Stomach smooth muscle (tissue), 2 donors: ENCODE measurements around the gene GALR2.

Experiments
- H3K27ac ChIP-seq: one replicate; pipeline ENCODE4 v1.7.0; 2013; ENCODE audit warnings: mild to moderate bottlenecking, low read length, inconsistent platforms
- H3K27me3 ChIP-seq, 2 donors: one replicate each; pipeline ENCODE4 v1.7.0; 2013; ENCODE audit warnings: low read length in 2 of 2; ENCODE audit not compliant: insufficient read depth in 2 of 2, control insufficient read depth in 1 of 2
- H3K36me3 ChIP-seq, 2 donors: one replicate each; pipeline ENCODE4 v1.7.0; 2013; ENCODE audit warnings: low read length in 2 of 2; ENCODE audit not compliant: control insufficient read depth in 2 of 2, insufficient read depth in 2 of 2
- H3K4me1 ChIP-seq: one replicate; pipeline ENCODE4 v1.7.0; 2013; ENCODE audit warnings: low read length; ENCODE audit not compliant: control insufficient read depth, insufficient read depth
- H3K4me3 ChIP-seq, 2 donors: one replicate each; pipeline ENCODE4 v1.7.0; 2013; ENCODE audit warnings: low read length in 2 of 2
- H3K9ac ChIP-seq, 2 donors: one replicate each; pipeline ENCODE4 v1.7.0; 2013; ENCODE audit warnings: low read length in 2 of 2, mild to moderate bottlenecking in 1 of 2
- H3K9me3 ChIP-seq, 2 donors: one replicate each; pipeline ENCODE4 v1.7.0; 2013; ENCODE audit warnings: low read length in 2 of 2; ENCODE audit not compliant: control insufficient read depth in 2 of 2
- donor health status: healthy.
- donor health status: Pancreatic carcinoma.

Gene GALR2

DNA sequence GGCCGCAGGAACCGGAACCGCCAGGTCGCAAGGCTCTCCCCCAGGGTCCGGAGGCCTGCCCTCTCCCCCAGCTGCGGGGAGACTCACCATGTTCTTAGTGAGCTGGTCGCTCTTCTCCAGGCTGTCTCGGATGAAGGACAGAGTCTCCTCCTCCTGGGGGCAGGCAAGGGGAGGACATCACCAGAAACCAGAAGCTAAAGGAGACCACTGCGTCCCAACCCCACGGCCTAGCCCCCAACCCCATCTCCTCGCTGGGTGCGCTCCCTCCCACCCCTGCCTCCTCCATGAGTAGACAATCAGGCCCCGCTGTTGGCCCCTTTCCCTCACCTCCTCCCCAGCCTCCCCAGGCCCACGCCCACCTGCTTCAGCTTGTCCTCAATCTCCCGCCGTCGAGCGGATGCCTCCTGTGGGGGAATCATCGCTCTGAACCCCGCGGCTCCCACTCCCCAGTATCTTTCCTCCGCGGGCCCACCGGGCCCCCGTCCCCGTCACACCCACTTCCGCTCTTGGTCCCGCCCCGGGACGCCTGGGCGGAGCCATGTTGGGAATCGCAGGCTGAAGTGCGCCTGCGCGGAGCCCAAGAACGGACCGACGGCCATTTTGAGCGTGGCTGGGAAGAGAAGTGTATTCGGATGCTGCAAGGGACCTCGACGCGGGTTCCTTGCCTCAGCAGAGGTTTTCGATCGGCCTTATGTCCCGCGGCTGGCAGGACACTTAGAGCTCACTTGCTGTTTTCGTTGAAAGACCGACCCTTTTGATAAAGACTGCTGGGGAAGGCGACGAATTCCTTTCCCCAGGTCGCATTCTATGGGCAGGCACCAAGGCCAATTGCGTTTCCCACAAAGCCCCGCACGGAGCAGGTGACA lies 28.9 kb downstream of the GALR2 start, which contains the start of gene EXOC7:
Gene EXOC7, minus strand, starts transcription at position 514 of the 866 bp plus-strand sequence. Its CDS starts 95 bp downstream, at position 419.
- Histone ChIP-seq H3K36me3 (peaks cover 13 to 16% of the 10 kb centered on the region in 2 donors), H3K4me3 (peak within 1 kb of the TSS; percentile 76 to 94), H3K4me1 (peaks cover 22% of the 10 kb centered on the region), H3K9me3 (no peaks in the 10 kb centered on the region), H3K27ac (peak within 1 kb of the TSS; percentile 76), H3K27me3 (no peaks in the 10 kb centered on the region), H3K9ac (peak within 1 kb of the TSS; percentile 66 to 86)

DNA sequence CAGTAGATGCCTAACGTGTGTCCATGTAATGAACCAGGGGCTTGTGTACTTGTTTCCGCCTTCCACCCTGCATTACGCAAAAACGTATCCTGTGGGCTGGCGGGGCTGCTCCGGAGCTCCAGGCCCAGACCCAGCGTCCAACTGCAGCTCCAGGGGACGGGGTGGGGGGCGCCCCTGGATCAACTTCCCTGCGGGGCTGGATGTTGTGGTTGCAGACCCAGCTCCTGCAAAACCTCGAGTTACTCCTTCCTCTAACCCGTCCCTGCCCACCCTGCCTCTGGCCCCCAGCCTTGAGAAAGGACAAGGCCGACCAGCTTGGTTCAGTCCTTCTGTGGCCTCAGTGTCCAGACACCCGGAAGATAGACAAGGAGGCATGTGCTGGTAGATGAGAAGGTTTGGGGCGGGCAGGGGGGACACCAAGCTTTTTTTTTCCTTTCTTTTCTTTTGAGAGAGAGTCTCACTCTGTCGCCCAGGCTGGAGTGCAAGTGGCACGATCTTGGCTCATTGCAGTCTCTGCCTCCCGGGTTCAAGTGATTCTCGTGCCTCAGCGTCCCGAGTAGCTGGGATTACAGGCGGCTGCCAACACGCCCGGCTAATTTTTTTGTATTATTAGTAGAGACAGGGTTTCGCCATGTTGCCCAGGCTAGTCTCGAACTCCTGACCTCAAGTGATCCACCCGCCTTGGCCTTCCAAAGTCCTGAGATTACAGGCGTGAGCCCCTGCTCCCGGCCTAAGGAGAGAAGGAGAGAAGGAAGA lies 29.7 kb downstream of the GALR2 start:
- Histone ChIP-seq H3K36me3 (peaks cover 13 to 16% of the 10 kb centered on the region in 2 donors), H3K9ac (peak overlapping the region; percentile 66 to 86), H3K4me1 (peaks cover 22% of the 10 kb centered on the region), H3K27ac (peak overlapping the region; percentile 76), H3K9me3 (no peaks in the 10 kb centered on the region), H3K27me3 (no peaks in the 10 kb centered on the region), H3K4me3 (peak overlapping the region; percentile 76 to 94)

DNA sequence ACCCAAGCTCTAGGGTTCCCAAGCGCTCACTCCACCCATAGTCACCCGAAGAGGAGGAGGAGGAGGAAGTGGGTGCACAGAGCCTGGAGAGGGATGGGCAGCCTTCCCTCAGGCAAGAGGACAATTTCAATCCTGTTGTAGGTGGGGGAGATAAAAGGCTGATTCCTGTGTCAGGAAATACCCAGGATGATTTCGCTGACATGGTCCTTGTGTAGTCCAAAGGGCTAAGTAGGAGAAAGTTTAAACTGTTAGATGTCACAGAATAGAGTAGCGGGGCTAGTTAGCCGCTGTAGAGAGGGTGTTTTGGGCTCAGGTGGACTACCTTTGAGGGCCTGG lies 30.3 kb downstream of the GALR2 start:
- Histone ChIP-seq H3K27me3 (no peaks in the 10 kb centered on the region), H3K9me3 (no peaks in the 10 kb centered on the region), H3K4me3 (no peak overlapping the region), H3K9ac (no peak overlapping the region), H3K36me3 (peaks cover 8 to 12% of the 10 kb centered on the region in 2 donors), H3K27ac (no peak overlapping the region), H3K4me1 (peaks cover 22% of the 10 kb centered on the region)

DNA sequence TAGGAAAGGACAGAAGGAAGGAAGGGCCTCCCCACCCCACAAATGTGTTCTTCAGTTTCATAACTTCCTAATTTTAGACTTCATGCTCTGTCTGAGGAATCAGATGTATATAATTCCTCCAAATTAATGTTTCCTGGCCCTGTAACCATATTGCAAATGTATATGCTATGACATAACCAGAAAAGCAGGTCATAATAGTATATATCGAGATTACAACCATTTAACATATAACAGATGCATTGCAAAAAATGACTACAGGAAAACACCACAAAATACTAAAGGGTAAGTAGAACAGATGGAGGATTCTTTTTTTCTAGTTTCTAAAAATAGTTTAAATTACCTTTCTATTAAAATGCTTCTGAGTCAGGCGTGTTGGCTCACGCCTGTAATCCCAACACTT lies 32.1 kb downstream of the GALR2 start:
- Histone ChIP-seq H3K4me3 (no peak overlapping the region), H3K4me1 (peaks cover 19% of the 10 kb centered on the region), H3K27ac (no peak overlapping the region), H3K36me3 (peaks cover 0 to 4% of the 10 kb centered on the region in 2 donors), H3K9me3 (no peaks in the 10 kb centered on the region), H3K27me3 (no peaks in the 10 kb centered on the region), H3K9ac (no peak overlapping the region)

DNA sequence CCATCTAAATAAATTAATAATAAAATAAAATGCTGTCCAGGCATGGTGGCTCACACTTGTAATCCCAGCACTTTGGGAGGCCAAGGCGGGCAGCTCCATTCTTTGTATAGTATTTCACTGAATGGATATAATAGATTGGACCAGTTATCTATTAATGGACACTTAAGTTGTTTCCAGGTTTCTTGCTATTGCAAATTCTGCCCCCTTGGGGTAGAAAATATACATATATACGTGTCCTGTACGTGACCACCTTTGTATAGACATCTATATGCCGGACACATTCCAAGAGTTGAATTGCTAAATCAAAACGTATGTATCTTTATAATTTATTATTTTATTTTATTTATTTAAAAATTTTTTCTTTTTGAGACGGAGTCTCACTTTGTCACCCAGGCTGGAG lies 32.9 kb downstream of the GALR2 start:
- Histone ChIP-seq H3K4me1 (peaks cover 12% of the 10 kb centered on the region), H3K27ac (no peak overlapping the region), H3K9ac (no peak overlapping the region), H3K36me3 (no peaks in the 10 kb centered on the region), H3K27me3 (no peaks in the 10 kb centered on the region), H3K4me3 (no peak overlapping the region), H3K9me3 (no peaks in the 10 kb centered on the region)

DNA sequence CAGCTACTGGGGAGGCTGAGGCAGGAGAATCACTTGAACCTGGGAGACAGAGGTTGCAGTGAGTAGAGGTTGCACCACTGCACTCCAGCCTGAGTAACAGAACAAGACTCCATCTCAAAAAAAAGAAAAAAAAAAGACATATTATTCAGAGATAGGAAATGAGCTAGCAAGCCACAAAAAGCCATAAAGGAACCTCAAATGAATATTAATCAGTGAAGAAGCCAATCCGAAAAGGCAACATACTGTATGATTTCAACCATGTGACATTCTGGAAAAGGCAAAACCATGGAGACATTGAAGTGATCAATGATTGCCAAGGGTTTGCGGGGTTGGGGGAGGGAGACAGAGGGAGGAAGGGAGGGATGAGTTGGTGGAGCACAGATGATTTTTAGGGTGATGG lies 37.4 kb downstream of the GALR2 start:
- Histone ChIP-seq H3K36me3 (no peaks in the 10 kb centered on the region), H3K9me3 (no peaks in the 10 kb centered on the region), H3K4me3 (no peak overlapping the region), H3K27me3 (no peaks in the 10 kb centered on the region), H3K27ac (no peak overlapping the region), H3K4me1 (no peaks in the 10 kb centered on the region), H3K9ac (no peak overlapping the region)

DNA sequence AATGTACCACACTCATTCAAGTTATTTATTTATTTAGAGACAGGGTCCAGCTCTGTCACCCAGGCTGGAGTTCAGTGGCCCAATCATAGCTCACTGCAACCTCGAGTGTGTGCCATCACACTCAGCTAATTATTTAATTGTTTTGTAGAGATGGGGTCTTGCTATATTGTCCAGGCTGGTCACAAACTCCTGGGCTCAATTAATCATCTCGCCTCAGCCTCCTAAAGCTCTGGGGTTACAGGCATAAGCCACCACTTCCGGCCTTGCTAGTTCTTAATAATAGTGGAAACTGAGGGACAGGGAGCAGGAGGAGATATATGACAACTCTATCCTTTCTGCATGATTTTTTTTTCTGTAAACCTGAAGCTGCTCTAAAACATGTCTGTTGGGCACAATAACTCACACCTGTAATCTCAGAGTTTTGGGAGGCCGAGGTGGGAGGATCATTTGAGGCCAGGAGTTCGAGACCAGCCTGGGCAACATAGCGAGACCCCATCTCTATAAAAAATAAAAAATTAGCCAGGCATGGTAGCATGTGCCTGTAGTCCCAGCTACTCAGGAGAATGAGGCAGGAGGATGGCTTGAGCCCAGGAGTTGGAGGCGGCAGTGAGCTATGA lies 40.7 kb downstream of the GALR2 start:
- Histone ChIP-seq H3K9ac (no peak overlapping the region), H3K27ac (no peak overlapping the region), H3K4me1 (no peaks in the 10 kb centered on the region), H3K4me3 (no peak overlapping the region), H3K36me3 (no peaks in the 10 kb centered on the region), H3K27me3 (no peaks in the 10 kb centered on the region), H3K9me3 (no peaks in the 10 kb centered on the region)

DNA sequence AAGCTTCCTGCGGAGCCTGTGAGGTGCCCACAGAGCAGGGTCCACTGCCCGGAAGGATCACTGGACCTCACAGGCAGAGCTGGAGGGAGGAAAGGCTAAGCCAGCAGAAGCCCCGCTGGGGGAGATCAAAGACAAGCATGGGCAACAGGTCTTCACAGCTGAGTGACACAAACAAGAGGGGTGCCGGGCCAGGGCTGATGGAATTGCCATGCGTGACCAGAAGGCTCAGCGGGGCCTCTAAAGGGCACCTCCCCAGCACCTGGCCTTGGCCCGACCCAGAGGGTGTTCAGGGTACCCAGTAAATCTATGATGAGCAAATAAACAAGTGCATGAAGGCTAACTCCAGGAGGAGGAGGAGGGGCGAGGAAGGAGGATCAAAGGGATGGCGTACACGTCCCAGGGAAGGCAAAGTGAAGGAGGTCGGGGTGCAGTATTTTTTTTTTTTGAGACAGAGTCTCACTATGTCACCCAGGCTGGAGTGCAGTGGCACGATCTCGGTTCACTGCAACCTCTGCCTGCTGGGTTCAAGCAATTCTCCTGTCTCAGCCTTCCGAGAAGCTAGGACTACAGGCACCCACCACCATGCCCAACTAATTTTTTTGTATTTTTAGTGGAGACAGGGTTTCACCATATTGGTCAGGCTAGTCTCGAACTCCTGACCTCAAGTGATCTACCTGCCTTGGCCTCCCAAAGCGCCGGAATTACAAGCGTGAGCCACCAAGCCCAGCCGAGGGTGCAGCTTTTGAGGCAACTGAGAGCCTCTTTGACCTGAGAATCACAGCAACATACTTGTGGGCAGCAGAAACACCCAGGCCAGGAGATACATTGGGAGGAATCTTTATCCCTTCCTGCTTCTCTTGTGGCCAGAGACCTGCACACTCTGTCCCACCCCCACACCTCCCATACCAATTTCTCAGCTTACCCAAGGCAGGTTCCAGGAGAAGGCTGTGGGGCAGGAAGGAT lies 45.1 kb downstream of the GALR2 start:
- H3K27me3 ChIP-seq: no peaks in the 10 kb centered on the region
- H3K9ac ChIP-seq: no peak overlapping the region
- no peak overlapping the region for H3K27ac ChIP-seq
- no peaks in the 10 kb centered on the region for H3K9me3 ChIP-seq
- H3K4me3 ChIP-seq: no peak overlapping the region
- H3K4me1 ChIP-seq: peaks cover 9% of the 10 kb centered on the region
- no peaks in the 10 kb centered on the region for H3K36me3 ChIP-seq

DNA sequence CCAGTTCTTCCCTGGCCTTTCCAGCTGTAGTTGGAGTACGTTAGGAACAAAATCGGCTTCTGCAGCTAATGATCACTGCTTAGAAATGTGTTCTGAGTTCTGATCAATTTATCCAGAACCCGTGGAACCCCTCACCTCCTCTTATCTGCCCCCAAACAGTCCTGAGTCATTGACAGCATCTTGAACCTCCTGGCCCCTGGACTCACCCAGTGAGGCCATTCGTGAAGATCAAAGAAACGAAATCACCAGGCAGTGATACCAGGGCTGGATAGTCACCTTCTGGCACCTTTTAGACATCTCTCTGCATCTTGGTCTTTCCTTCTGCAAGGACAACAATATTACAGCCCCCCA lies 46.1 kb downstream of the GALR2 start:
- H3K27me3 ChIP-seq: no peaks in the 10 kb centered on the region
- H3K36me3 ChIP-seq: no peaks in the 10 kb centered on the region
- H3K27ac ChIP-seq: no peak overlapping the region
- no peaks in the 10 kb centered on the region for H3K9me3 ChIP-seq
- H3K9ac ChIP-seq: no peak overlapping the region
- H3K4me1 ChIP-seq: peaks cover 9% of the 10 kb centered on the region
- H3K4me3 ChIP-seq: no peak overlapping the region

DNA sequence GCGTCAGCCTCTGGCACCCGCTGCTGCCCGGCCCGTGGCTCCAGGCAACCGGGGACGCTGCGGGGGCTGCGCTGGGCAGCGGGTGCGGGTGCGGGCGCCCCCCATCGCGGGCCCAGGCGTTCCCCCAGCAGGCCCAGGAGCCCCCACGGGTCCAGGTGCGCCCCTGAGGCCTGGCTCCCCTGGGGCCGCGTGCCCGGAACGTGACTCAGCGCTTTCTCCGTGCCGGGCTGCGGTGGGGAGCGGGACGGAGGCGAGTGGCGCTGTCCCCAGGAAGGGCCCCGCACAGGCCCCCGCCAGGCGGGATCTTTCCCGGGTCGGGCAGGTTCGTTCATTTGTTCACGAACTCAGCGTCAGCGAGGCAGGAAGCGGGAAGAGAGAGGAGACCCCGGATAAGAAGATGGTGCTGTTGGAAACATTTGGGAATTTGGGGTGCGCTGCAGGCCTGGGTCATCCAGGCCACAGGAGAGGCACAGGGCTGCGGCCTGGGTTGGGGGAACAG lies 47.4 kb downstream of the GALR2 start:
- H3K9me3 ChIP-seq: no peaks in the 10 kb centered on the region
- peaks cover 9% of the 10 kb centered on the region for H3K4me1 ChIP-seq
- H3K27me3 ChIP-seq: no peaks in the 10 kb centered on the region
- no peak overlapping the region for H3K27ac ChIP-seq
- H3K36me3 ChIP-seq: no peaks in the 10 kb centered on the region
- peak overlapping the region; percentile 49 to 67 for H3K4me3 ChIP-seq
- peak overlapping the region; percentile 55 to 69 for H3K9ac ChIP-seq
